Hepatocyte (in vitro differentiated cells): ENCODE results near the gene STX8. TPM values are rescaled to one million over a fixed set of nuclear protein-coding genes. Genes with fewer than 3 reads are reported as not detected.

Experiments
- DNase-seq: peaks from one replicate; pipeline ENCODE4 v3.0.0-alpha.2; 2016; ENCODE audit warnings: low spot score
- H2AFZ ChIP-seq: fragments of 200-600 bp; sonication (generic); 2 replicates; pipeline ENCODE4 v1.6.0; 2016; ENCODE audit warnings: antibody characterized with exemption, mild to moderate bottlenecking
- H3K27ac ChIP-seq: fragments of 200-600 bp; sonication (generic); 2 replicates; pipeline ENCODE4 v1.5.1; 2016; ENCODE audit warnings: mild to moderate bottlenecking
- H3K27me3 ChIP-seq: fragments of 200-600 bp; sonication (generic); 2 replicates; pipeline ENCODE4 v1.6.1; 2016
- H3K36me3 ChIP-seq: fragments of 200-600 bp; sonication (generic); replicated peaks from 2 replicates; pipeline ENCODE4 v1.5.1; 2016; ENCODE audit warnings: low read depth; ENCODE audit not compliant: insufficient read depth
- H3K4me1 ChIP-seq: fragments of 200-600 bp; sonication (generic); 2 replicates; pipeline ENCODE4 v1.5.1; 2016; ENCODE audit warnings: mild to moderate bottlenecking, moderate library complexity; ENCODE audit not compliant: insufficient read depth
- H3K4me2 ChIP-seq: fragments of 200-600 bp; sonication (generic); 2 replicates; pipeline ENCODE4 v1.6.0; 2016
- H3K4me3 ChIP-seq: fragments of 200-600 bp; sonication (generic); 2 replicates; pipeline ENCODE4 v1.5.1; 2016; ENCODE audit warnings: mild to moderate bottlenecking
- H3K79me2 ChIP-seq: fragments of 200-600 bp; sonication (generic); 2 replicates; pipeline ENCODE4 v1.6.0; 2017; ENCODE audit warnings: mild to moderate bottlenecking
- H3K9me2 ChIP-seq: fragments of 200-600 bp; sonication (generic); replicated peaks from 2 replicates; pipeline ENCODE4 v1.6.0; 2017; ENCODE audit warnings: mild to moderate bottlenecking; ENCODE audit not compliant: insufficient read depth
- H3K9me3 ChIP-seq: fragments of 200-600 bp; sonication (generic); 2 replicates; pipeline ENCODE4 v1.5.1; 2016; ENCODE audit warnings: low read depth, mild to moderate bottlenecking
- H4K20me1 ChIP-seq: fragments of 200-600 bp; sonication (generic); 2 replicates; pipeline ENCODE4 v1.6.0; 2016; ENCODE audit warnings: mild to moderate bottlenecking; ENCODE audit not compliant: insufficient read depth, poor library complexity, severe bottlenecking
- EZH2 ChIP-seq: fragments of 200-600 bp; sonication (generic); IDR thresholded peaks from 2 replicates; pipeline ENCODE4 v1.6.1; 2016; ENCODE audit warnings: antibody characterized with exemption, mild to moderate bottlenecking, borderline replicate concordance
- EZH2phosphoT487 ChIP-seq: fragments of 200-600 bp; sonication (generic); IDR thresholded peaks from one replicate; pipeline ENCODE4 v1.6.1; 2018; ENCODE audit warnings: antibody characterized with exemption, mild to moderate bottlenecking, low read depth, moderate library complexity; ENCODE audit not compliant: unreplicated experiment, severe bottlenecking
- WGBS: methylation state at CpG from one replicate; pipeline ENCODE4 v1.1.6; 2016; ENCODE audit warnings: low lambda C conversion rate; ENCODE audit errors: missing lambda C conversion rate; 5-methylcytosine and 5-hydroxymethylcytosine counted together
- polyA plus RNA-seq: library from polyadenylated mRNA; unstranded; fragments of >200 nt; fragmentation: Nextera tagmentation; extraction: Ambion mirVana; gene quantifications from 2 replicates; pipeline ENCODE4 v1.2.1, GENCODE V29; 2016
- total RNA-seq: library from RNA; depleted of rRNA; stranded (reverse); fragments of >200 nt; gene quantifications from 2 replicates; pipeline ENCODE4 v1.2.3, GENCODE V29; 2014
- TF ChIP-seq, protein P1 (sequence below): fragments of 200-600 bp; sonication (generic); IDR thresholded peaks from 2 replicates; pipeline ENCODE4 v1.5.1; 2016; ENCODE audit warnings: antibody characterized with exemption, mild to moderate bottlenecking; ENCODE audit not compliant: poor library complexity

The STX8 gene
- total and polyA plus RNA-seq, 2 experiments from 2014 or later: 40.6 to 64.7 TPM

DNA sequence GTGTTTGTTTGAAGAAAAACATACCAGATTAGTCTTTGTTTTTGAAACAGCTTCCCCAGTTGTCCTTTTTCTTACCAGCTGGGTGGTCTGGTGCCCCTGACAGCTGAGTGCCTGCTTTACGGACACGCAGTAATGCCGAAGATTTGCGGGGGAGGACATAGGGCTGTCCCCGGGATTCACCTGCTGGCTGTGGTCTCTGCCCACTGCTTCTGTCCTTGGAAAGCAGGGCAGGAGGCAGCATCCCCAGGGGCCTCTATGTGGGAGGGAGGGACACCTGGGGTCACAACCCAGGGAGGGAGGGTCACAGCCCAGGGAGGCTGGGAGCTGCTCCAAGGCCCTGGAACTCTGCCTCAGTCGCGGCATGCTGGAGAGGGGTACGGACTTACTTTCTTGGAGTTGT is 332.6 kb downstream of the STX8 start:
- no peaks in the 10 kb centered on the region for H3K27me3 ChIP-seq
- no peaks in the 10 kb centered on the region for H4K20me1 ChIP-seq
- H3K36me3 ChIP-seq: no peaks in the 10 kb centered on the region
- H3K4me3 ChIP-seq: no peak overlapping the region
- TF ChIP-seq EZH2 (no peak), EZH2phosphoT487 (no peak)
- TF ChIP-seq, protein P1, sequence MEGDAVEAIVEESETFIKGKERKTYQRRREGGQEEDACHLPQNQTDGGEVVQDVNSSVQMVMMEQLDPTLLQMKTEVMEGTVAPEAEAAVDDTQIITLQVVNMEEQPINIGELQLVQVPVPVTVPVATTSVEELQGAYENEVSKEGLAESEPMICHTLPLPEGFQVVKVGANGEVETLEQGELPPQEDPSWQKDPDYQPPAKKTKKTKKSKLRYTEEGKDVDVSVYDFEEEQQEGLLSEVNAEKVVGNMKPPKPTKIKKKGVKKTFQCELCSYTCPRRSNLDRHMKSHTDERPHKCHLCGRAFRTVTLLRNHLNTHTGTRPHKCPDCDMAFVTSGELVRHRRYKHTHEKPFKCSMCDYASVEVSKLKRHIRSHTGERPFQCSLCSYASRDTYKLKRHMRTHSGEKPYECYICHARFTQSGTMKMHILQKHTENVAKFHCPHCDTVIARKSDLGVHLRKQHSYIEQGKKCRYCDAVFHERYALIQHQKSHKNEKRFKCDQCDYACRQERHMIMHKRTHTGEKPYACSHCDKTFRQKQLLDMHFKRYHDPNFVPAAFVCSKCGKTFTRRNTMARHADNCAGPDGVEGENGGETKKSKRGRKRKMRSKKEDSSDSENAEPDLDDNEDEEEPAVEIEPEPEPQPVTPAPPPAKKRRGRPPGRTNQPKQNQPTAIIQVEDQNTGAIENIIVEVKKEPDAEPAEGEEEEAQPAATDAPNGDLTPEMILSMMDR: no peak
- H3K27ac ChIP-seq: no peak overlapping the region
- H2AFZ ChIP-seq: no peak overlapping the region
- no peaks in the 10 kb centered on the region for H3K79me2 ChIP-seq
- DNase-seq: no peak
- H3K9me3 ChIP-seq: no peaks in the 10 kb centered on the region
- WGBS: 75% methylated on average over 8 of the region's 8 CpGs
- H3K4me1 ChIP-seq: peaks cover 22% of the 10 kb centered on the region
- H3K4me2 ChIP-seq: no peak overlapping the region
- no peaks in the 10 kb centered on the region for H3K9me2 ChIP-seq

DNA sequence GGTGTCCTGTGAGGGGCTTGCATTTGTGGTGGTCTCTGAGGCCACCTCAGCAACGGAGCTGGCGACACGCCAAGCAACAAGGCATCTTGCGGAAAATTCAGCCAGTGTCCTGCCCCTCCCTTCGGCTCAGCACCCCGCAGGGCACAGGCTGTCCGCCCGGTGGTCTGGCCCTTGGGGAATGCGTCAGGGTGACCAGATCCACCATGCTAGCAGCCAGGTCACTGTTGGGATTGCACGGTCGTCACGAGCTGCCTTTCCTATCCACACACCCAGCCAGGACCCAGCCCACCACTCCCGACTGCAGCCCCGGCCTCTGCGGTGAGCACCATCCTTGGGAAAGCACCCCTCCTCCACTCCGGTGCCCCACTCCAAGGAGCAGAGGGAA is 333.1 kb downstream of the STX8 start:
- TF ChIP-seq EZH2phosphoT487: no peak
- TF ChIP-seq, protein P1: no peak
- no peak for TF ChIP-seq EZH2
- no peak for DNase-seq
- 85% methylated on average over 16 of the region's 16 CpGs for WGBS
- no peaks in the 10 kb centered on the region for H3K27me3 ChIP-seq
- no peaks in the 10 kb centered on the region for H3K36me3 ChIP-seq
- no peak overlapping the region for H3K4me3 ChIP-seq
- no peak overlapping the region for H3K4me2 ChIP-seq
- H3K9me3 ChIP-seq: no peaks in the 10 kb centered on the region
- H3K9me2 ChIP-seq: no peaks in the 10 kb centered on the region
- no peak overlapping the region for H2AFZ ChIP-seq
- no peak overlapping the region for H3K27ac ChIP-seq
- peaks cover 22% of the 10 kb centered on the region for H3K4me1 ChIP-seq
- H4K20me1 ChIP-seq: no peaks in the 10 kb centered on the region
- H3K79me2 ChIP-seq: no peaks in the 10 kb centered on the region

DNA sequence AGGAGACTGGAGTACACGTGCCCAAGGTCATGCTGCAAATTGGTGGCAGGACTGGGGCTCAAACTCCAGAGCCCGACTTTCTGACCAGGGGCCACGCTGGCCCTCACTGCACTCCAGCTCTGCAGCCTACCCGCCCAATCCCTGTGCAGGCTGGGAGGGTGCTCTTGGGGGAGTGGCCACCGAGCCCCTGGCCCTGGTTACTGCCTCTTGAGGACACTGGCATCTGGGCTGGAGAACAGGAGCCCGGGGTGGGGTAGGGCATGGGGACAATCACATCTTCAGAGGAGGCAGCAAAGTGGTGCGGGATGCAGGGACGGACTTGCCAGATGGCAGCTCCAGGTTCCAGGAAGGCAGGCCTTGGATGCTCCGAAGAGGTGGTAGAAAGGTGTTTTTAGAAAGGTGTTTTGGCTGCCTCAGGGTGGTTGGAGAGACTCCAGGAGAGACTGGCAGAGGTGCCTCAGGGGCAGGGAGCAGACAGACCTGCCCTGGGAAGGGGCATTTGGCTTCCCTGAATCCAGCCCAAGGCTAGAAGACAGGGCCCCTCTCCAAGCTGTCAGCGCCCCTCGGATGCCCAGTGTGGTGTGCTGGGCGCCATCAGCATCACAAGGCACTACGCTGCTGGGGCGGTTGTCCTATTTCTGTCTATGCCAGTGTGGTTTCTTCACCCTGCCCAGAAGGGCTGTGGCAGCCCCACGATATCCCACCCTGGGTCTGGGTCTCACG is 333.7 kb downstream of the STX8 start:
- Histone ChIP-seq H2AFZ (no peak overlapping the region), H3K36me3 (no peaks in the 10 kb centered on the region)
- 92% methylated on average over 15 of the region's 16 CpGs for WGBS

More for the DNA sequence above, 333.7 kb downstream of the STX8 start:
- peak overlapping the region; percentile 98 for H3K27ac ChIP-seq
- H3K4me2 ChIP-seq: no peak overlapping the region
- H3K9me2 ChIP-seq: no peaks in the 10 kb centered on the region
- no peak for DNase-seq
- TF ChIP-seq, protein P1: no peak
- TF ChIP-seq EZH2: no peak
- TF ChIP-seq EZH2phosphoT487: no peak
- no peak overlapping the region for H3K4me3 ChIP-seq
- no peaks in the 10 kb centered on the region for H3K27me3 ChIP-seq
- no peaks in the 10 kb centered on the region for H4K20me1 ChIP-seq
- H3K79me2 ChIP-seq: no peaks in the 10 kb centered on the region
- H3K9me3 ChIP-seq: no peaks in the 10 kb centered on the region
- H3K4me1 ChIP-seq: peaks cover 22% of the 10 kb centered on the region
